Caco-2 (cell line): Measurements from ENCODE around the gene C1R. TPM values are rescaled to one million over a fixed set of nuclear protein-coding genes. Genes with fewer than 3 reads are reported as not detected.

Source experiments
- BruUV-seq: library from RNA; stranded (reverse); fragments of 400-500 nt; replicated peaks from 2 replicates; lab custom pipeline; 2021; lab: Mats Ljungman, UMichigan
- CTCF ChIA-PET: fragments of 300-600 bp; sonication (Branson Sonifier 250); formaldehyde crosslinking; loops from one replicate; lab custom pipeline; 2022; ENCODE audit warnings: antibody characterized with exemption; lab: Charles Lee
- POLR2A ChIA-PET: fragments of 300-600 bp; sonication (Branson Sonifier 250); formaldehyde crosslinking; loops from one replicate; lab custom pipeline; 2022; ENCODE audit warnings: antibody characterized with exemption; lab: Charles Lee
- DNase-seq, 2 experiments: peaks; one replicate each; pipeline versions ENCODE4 v3.0.0 to v3.0.0-alpha.2; 2020 to 2022
- H3K27me3 ChIP-seq: replicated peaks from 2 replicates; pipeline ENCODE4 v1.6.0; 2011; ENCODE audit warnings: low read length; ENCODE audit not compliant: control insufficient read depth, insufficient read depth
- H3K36me3 ChIP-seq: 2 replicates; pipeline ENCODE4 v1.5.1; 2011; ENCODE audit warnings: low read length; ENCODE audit not compliant: control insufficient read depth, insufficient read depth
- H3K4me1 ChIP-seq: fragments of 250-450 bp; sonication (Bioruptor Pico); 2 replicates; pipeline ENCODE4 v1.5.1; 2020; ENCODE audit warnings: mild to moderate bottlenecking
- H3K4me3 ChIP-seq: 2 replicates; pipeline ENCODE4 v1.5.1; 2011; ENCODE audit warnings: low read depth, mild to moderate bottlenecking, control low read depth, low read length
- H3K9me3 ChIP-seq: fragments of 250-450 bp; sonication (Bioruptor Pico); 2 replicates; pipeline ENCODE4 v1.5.1; 2020; ENCODE audit warnings: mild to moderate bottlenecking, moderate library complexity
- H3K27ac Mint-ChIP-seq: one replicate; pipeline ENCODE4 v1.8.0; 2022; ENCODE audit warnings: mixed read lengths; ENCODE audit not compliant: unreplicated experiment
- H3K27me3 Mint-ChIP-seq: one replicate; pipeline ENCODE4 v1.8.0; 2022; ENCODE audit warnings: mixed read lengths; ENCODE audit not compliant: insufficient read depth, unreplicated experiment
- H3K36me3 Mint-ChIP-seq: one replicate; pipeline ENCODE4 v1.8.0; 2022; ENCODE audit warnings: mild to moderate bottlenecking, mixed read lengths; ENCODE audit not compliant: insufficient read depth, unreplicated experiment
- H3K4me1 Mint-ChIP-seq: one replicate; pipeline ENCODE4 v1.8.0; 2022; ENCODE audit warnings: low read depth, mixed read lengths; ENCODE audit not compliant: unreplicated experiment
- H3K4me3 Mint-ChIP-seq: one replicate; pipeline ENCODE4 v1.8.0; 2022; ENCODE audit warnings: mild to moderate bottlenecking, moderate library complexity, mixed read lengths; ENCODE audit not compliant: unreplicated experiment
- H3K9me3 Mint-ChIP-seq: one replicate; pipeline ENCODE4 v1.8.0; 2022; ENCODE audit warnings: mixed read lengths; ENCODE audit not compliant: unreplicated experiment
- CTCF ChIP-seq, 2 experiments: fragments of 200-600 bp in 1 of 2; IDR thresholded peaks; 1 replicate in 1 of 2; 2 replicates in 1 of 2; pipeline versions ENCODE4 v1.5.1 to v1.8.0; 2011 to 2022; ENCODE audit warnings: antibody characterized with exemption in 1 of 2, control low read depth in 1 of 2, inconsistent platforms in 1 of 2, low read depth in 1 of 2, low read length in 1 of 2, mild to moderate bottlenecking in 1 of 2, moderate library complexity in 1 of 2; ENCODE audit not compliant: insufficient read depth in 1 of 2, severe bottlenecking in 1 of 2, unreplicated experiment in 1 of 2
- intact Hi-C: fragments of 100-400 bp; cut with micrococcal nuclease; formaldehyde crosslinking; loops from one replicate; pipeline ENCODE4 v1.10.0; 2022; ENCODE audit not compliant: unreplicated experiment
- total RNA-seq: library from RNA; stranded (reverse); gene quantifications from 2 replicates; pipeline ENCODE4 v1.2.3, GENCODE V29; 2022

The C1R gene
- total RNA-seq, 1 experiment from 2014 or later, result 3.9 TPM

GRCh38 chr12:7075939-7076338, 16.3 kb downstream of the C1R start:
- no peak overlapping the region for H3K27ac Mint-ChIP-seq
- no peak for DNase-seq
- no peak for TF ChIP-seq CTCF (IDR thresholded peaks at IDR 0.05; ENCODE audit: insufficient read depth in 1 of 2, low read depth in 1 of 2, low read length in 1 of 2, severe bottlenecking in 1 of 2, unreplicated experiment in 1 of 2)
- Histone ChIP-seq H3K4me3 (no peak overlapping the region), H3K4me1 (peaks cover 18% of the 10 kb centered on the region), H3K9me3 (no peaks in the 10 kb centered on the region), H3K27me3 (no peaks in the 10 kb centered on the region), H3K36me3 (no peaks in the 10 kb centered on the region)
- peaks cover 5% of the 10 kb centered on the region for H3K4me1 Mint-ChIP-seq
- CTCF ChIA-PET, result interaction anchor here (1.2 kb wide), 1 partner anchor 34 kb away, joined by 3 read pairs; no protein-coding TSS in a partner anchor
- no TSS peak for BruUV-seq
- intact Hi-C loops, result no loop called here
- no peaks in the 10 kb centered on the region for H3K27me3 Mint-ChIP-seq
- no peaks in the 10 kb centered on the region for H3K36me3 Mint-ChIP-seq
- H3K9me3 Mint-ChIP-seq, result no peaks in the 10 kb centered on the region
- POLR2A ChIA-PET, result no interaction called here
- no peak overlapping the region for H3K4me3 Mint-ChIP-seq

- DNase-seq, result no peak
- H3K4me3 ChIP-seq, result no peak overlapping the region
- H3K27me3 Mint-ChIP-seq, result no peaks in the 10 kb centered on the region
- H3K9me3 Mint-ChIP-seq, result no peaks in the 10 kb centered on the region
- H3K9me3 ChIP-seq, result no peaks in the 10 kb centered on the region
- ChIA-PET CTCF (no interaction called here), POLR2A (no interaction called here)
- no peak overlapping the region for H3K27ac Mint-ChIP-seq
- H3K36me3 Mint-ChIP-seq, result no peaks in the 10 kb centered on the region
- intact Hi-C loops, result no loop called here
- TF ChIP-seq CTCF (IDR thresholded peaks at IDR 0.05; ENCODE audit: insufficient read depth in 1 of 2, low read depth in 1 of 2, low read length in 1 of 2, severe bottlenecking in 1 of 2, unreplicated experiment in 1 of 2), result no peak
- no peaks in the 10 kb centered on the region for H3K36me3 ChIP-seq
- no peaks in the 10 kb centered on the region for H3K27me3 ChIP-seq
- no TSS peak for BruUV-seq
- peaks cover 18% of the 10 kb centered on the region for H3K4me1 ChIP-seq
- H3K4me1 Mint-ChIP-seq, result peaks cover 5% of the 10 kb centered on the region
- H3K4me3 Mint-ChIP-seq, result no peak overlapping the region
Measured at GRCh38 chr12:7075518-7075917, 16.7 kb downstream of the C1R start.

GRCh38 chr12:7073946-7074345, 18.3 kb downstream of the C1R start:
- H3K4me3 ChIP-seq, result no peak overlapping the region
- POLR2A ChIA-PET, result interaction anchor here (0.6 to 0.7 kb wide), 2 partner anchors 18 to 25 kb away, joined by 5 to 7 read pairs; no protein-coding TSS in a partner anchor
- no peaks in the 10 kb centered on the region for H3K27me3 Mint-ChIP-seq
- no peak overlapping the region for H3K4me3 Mint-ChIP-seq
- H3K27me3 ChIP-seq, result no peaks in the 10 kb centered on the region
- H3K36me3 ChIP-seq, result no peaks in the 10 kb centered on the region
- CTCF ChIA-PET, result interaction anchor here (0.7 to 1.0 kb wide), 2 partner anchors 111 to 122 kb away, joined by 3 to 4 read pairs; no protein-coding TSS in a partner anchor
- peaks cover 6% of the 10 kb centered on the region for H3K4me1 Mint-ChIP-seq
- intact Hi-C loops, result no loop called here
- H3K9me3 Mint-ChIP-seq, result no peaks in the 10 kb centered on the region
- no peaks in the 10 kb centered on the region for H3K9me3 ChIP-seq
- no peak overlapping the region for H3K27ac Mint-ChIP-seq
- peaks cover 8% of the 10 kb centered on the region; the same call in 1 of the 2 replicates for H3K4me1 ChIP-seq
- no peak for DNase-seq
- no peak for TF ChIP-seq CTCF (IDR thresholded peaks at IDR 0.05; ENCODE audit: insufficient read depth in 1 of 2, low read depth in 1 of 2, low read length in 1 of 2, severe bottlenecking in 1 of 2, unreplicated experiment in 1 of 2)
- H3K36me3 Mint-ChIP-seq, result no peaks in the 10 kb centered on the region
- BruUV-seq, result no TSS peak
